AG10803 (cell line): ENCODE measurements around the gene NAT10.
"Not testable (repeated sequence)": the region's sequence is repeated elsewhere in the genome, so short reads cannot be mapped to it uniquely, and the experiment has no call there.

ENCODE experiments used
- DNase-seq: peaks from one replicate; pipeline ENCODE4 v3.0.0; 2010; ENCODE audit warnings: low read depth
- H3K4me3 ChIP-seq: 2 replicates; pipeline ENCODE4 v1.5.1; 2011; ENCODE audit warnings: mild to moderate bottlenecking, low read length, control low read depth
- CTCF ChIP-seq: conservative IDR thresholded peaks from 2 replicates; pipeline ENCODE4 v1.5.1; 2011; ENCODE audit warnings: mild to moderate bottlenecking, low read length, control low read depth, inconsistent platforms

The NAT10 gene

GRCh38 chr11:34176751-34177209 is 71.4 kb downstream of the NAT10 start:
- no peak for DNase-seq
- TF ChIP-seq CTCF = no peak
- H3K4me3 ChIP-seq = no peak overlapping the region

GRCh38 chr11:34178209-34178821 is 72.9 kb downstream of the NAT10 start:
- no peak for TF ChIP-seq CTCF
- DNase-seq = no peak

GRCh38 chr11:34179026-34179675 is 73.7 kb downstream of the NAT10 start:
- no peak for DNase-seq
- H3K4me3 ChIP-seq = no peak overlapping the region
- TF ChIP-seq CTCF = no peak

More at GRCh38 chr11:34178209-34178821, 72.9 kb downstream of the NAT10 start:
- H3K4me3 ChIP-seq = no peak overlapping the region

GRCh38 chr11:34180040-34180813 is 74.8 kb downstream of the NAT10 start:
- no peak for TF ChIP-seq CTCF
- DNase-seq = no peak
- H3K4me3 ChIP-seq = no peak overlapping the region

- H3K4me3 ChIP-seq = not testable (repeated sequence)
Measured at GRCh38 chr11:34180814-34181165, 75.4 kb downstream of the NAT10 start.

GRCh38 chr11:34181251-34181650 is 75.8 kb downstream of the NAT10 start:
- no peak overlapping the region for H3K4me3 ChIP-seq
- DNase-seq = no peak
- no peak for TF ChIP-seq CTCF

More at GRCh38 chr11:34180814-34181165, 75.4 kb downstream of the NAT10 start:
- DNase-seq = not testable (repeated sequence)

GRCh38 chr11:34181856-34182405 is 76.5 kb downstream of the NAT10 start:
- no peak overlapping the region for H3K4me3 ChIP-seq
- peak; percentile 50 for DNase-seq
- no peak for TF ChIP-seq CTCF
